GM21528 (cell line): ENCODE results near the gene CMKLR1.

ENCODE experiments used
- ATAC-seq: cut with Tn5 transposase; IDR thresholded peaks from one replicate; pipeline ENCODE4 v1.9.1; 2021; ENCODE audit warnings: mild to moderate bottlenecking, moderate library complexity; ENCODE audit not compliant: unreplicated experiment, low FRiP score

The CMKLR1 gene

DNA sequence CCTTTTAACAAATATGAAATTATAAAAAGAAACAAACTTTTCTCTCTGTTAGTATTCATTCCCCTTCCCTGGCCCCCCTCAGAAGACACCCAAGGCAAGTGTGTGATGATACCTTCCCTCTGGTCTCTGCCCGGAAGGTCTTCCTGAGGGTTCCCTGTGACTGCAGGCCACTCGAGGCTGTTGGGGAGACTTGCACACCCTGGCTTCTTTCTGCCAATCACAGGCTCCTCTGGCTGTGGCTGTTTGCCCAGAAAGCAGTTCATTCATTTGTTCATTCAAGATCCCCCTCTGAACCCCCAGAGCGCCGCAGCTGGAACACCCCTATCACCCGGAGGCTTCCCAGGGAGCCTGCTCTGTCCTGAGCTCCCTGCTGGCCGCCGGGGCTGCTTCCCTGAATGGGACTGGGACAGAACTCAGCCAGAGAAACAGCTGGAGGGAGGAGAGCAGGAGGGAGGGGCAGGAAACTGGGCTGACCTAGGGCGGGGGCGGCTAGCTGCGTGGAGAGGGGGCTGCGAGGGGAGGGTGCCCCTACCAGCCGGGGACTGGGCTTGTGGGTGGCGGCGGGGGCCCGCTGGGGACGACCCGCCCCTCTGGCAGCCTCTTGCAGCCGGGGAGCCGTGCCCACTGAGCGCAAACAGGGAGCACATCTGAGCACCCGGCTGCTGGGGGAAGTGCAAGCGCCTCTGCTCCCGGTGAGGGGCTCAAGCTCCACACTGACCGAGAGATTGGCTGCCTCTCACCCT is at the start of gene CMKLR1:
TSS of gene CMKLR1 (minus strand) at position 397 of the 743 bp plus-strand sequence. CDS start 45,720 bp downstream, outside the sequence.
- ATAC-seq = no peak

- no peak for ATAC-seq
These were observed 48.7 kb upstream of the CMKLR1 start for GRCh38 chr12:108387771-108388170.

- ATAC-seq = no peak
These were observed 47.7 kb upstream of the CMKLR1 start for GRCh38 chr12:108386709-108387360.

DNA sequence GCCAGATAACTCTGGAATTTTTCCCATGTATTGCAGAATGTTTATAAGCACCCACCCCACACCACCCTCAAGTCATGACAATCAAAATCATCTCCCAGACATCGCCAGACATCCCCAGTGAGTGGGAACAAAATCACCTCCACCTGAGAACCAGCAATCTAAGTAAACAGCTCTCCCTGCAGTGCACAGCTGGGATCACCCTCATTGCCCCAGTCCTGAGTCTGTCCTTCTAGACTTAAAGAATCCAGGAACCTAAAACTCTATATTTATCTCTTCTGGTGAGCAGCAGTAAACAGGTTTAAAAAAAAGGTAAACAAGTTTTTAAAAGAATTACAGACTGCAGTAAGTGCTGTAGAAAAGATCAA is 43.3 kb upstream of the CMKLR1 start:
- no peak for ATAC-seq

- ATAC-seq = no peak
These were observed 42.8 kb upstream of the CMKLR1 start for GRCh38 chr12:108381787-108382436.

DNA sequence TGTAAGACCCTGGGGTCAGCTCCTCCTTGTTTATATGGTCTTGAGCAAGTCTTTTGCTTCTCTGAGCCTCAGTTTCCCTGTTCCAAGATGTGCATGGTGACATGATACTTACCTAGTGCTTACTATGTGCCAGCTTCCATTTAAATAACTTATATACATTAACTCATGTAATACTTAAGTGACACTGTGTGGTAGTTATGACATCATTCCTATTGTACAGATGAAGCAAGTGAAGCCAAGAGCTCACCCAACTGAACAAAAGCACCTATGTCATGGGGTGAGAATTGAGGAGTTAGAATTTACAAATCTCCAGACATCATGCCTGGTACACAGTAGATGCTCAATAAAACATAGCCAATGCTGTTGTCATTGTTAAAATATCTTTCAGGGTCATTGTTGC is 41.3 kb upstream of the CMKLR1 start:
- ATAC-seq = no peak

DNA sequence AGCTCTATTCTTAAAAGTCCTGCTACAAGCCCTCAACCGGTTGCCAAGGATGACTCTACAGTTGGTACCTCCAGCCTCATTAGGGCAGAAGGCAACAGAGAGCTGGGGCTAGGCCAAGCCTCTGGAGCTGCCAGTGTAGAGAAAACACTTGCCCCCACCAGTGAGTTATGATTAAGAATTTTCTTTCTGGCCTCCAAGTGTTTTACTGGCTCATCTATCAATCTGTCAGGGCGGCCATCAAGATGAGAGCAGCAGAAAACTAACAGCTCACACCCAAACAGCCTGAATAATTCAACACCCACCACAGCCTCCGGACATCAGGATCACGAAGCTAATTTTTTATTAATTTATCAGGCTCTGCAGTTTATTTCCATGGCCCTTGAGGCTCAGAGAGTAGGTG is 40.7 kb upstream of the CMKLR1 start:
- ATAC-seq = no peak

DNA sequence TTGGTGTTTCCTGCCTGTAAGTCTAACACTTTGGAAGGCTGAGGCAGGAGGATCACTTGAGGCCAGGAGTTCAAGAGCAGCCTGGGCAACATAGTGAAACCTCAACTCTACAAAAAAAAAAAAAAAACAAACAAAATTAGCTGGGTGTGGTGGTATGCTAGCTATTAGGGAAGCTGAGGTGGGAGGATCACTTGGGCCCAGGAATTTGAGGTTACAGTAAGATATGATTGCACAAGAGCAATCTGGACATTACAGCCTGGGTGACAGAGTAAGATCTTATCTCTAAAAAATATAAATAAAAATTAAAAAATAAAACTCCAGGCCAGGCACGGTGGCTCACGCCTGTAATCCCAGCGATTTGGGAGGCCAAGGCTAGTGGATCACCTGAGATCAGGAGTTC is 39.8 kb upstream of the CMKLR1 start:
- ATAC-seq = no peak

DNA sequence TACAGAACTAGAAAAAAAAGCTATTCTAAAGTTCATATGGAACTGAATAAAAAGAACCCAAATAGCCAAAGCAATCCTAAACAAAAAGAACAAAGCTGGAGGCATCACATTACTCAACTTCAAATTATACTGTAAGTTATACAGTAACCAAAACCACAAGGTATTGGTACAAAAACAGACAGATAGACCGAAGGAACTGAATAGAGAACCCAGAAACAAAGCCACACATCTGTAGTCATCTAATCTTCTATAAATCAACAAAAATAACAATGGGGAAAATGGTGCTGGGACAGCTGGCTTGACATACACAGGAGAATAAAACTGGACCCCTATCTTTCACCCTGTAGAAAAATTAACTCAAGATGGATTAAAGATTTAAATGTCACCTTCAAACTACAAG is 38.1 kb upstream of the CMKLR1 start:
- ATAC-seq = no peak

GRCh38 chr12:108375986-108376663 is 37.0 kb upstream of the CMKLR1 start:
- ATAC-seq = no peak

DNA sequence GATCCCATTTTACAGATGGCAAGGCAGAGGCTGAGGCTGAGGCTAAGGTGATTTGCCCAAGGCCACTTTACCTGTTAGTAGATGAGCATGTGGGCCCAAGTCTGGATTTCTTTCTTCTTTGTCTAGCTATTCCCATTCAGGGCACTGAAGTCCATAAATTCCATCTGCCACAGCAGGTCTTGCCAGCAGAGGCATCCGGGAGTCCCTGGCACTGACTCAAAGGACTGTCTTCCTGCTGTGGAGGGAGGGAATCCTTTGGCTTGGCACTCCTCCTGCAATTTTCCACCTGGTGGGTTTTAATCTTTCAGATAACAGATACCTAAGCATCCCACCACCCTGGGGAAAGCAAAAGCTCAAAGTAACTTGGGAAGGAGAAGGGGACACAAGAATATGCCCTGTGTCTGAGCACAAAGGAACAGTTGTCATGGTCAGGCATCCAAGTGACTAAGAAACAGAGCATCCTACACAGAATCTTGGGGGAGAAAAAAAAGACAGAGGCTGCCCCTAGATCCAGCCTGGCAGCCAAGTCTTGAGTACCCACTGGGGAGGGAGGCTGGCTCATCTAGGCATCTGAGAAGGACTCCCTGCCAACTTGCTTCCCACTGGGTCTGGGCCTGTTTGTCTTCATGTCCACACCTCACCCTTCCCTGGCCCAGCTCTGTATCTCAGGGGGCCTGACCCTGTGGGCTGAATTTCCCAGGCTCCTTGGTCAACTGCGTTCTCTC is 35.6 kb upstream of the CMKLR1 start:
- no peak for ATAC-seq

- no peak for ATAC-seq
These were observed 34.0 kb upstream of the CMKLR1 start for GRCh38 chr12:108373111-108373510.

DNA sequence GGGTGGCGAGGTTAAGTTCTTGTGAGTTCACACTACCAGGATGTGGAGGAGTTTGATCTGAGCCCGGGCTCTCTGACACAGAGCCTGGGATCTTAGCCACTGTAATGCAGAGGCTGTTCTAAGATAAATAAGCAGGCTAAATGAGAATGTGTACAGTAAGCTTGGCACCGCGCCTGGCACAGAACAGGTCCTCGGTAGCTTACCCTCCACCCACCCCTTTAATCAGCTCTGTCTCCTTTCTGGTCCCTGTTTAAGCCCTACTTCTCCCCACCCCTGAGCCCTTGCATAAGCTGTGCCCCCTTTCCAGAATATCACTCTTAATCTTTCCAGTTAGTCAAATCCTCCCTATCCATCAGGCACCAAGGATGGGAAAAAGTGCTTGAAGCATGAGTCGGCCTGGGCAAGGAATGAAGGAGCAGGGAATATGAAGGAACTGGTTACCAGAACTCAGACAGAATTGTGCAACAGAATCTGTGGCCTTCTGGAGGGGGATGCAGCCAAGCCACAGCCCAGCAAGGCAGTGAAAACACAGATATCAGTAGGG is 32.8 kb upstream of the CMKLR1 start:
- ATAC-seq = no peak

GRCh38 chr12:108370415-108370814 is 31.3 kb upstream of the CMKLR1 start:
- ATAC-seq = no peak

- ATAC-seq = no peak
These were observed 30.8 kb upstream of the CMKLR1 start for GRCh38 chr12:108369736-108370396.

DNA sequence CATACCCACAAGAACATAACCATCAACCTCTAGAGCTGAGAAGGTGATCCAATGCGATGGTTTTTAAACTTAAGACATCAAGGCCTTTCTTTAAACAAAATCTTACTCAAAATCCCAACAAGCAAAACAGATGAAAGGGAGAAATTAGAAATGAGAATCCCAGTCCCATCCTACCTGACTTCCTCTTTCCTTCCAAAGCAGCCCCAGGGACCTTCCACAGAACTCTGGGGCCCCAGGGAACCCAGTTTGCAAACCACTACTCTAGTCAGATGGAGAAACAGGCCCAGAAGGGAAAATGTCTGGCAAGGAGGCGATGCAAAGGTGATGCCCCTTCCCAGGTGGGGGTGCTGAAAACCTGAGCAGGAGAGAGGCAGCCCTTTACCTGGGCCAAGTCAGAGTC is 29.0 kb upstream of the CMKLR1 start:
- no peak for ATAC-seq

GRCh38 chr12:108367436-108367835 is 28.3 kb upstream of the CMKLR1 start:
- no peak for ATAC-seq

GRCh38 chr12:108365324-108365723 is 26.2 kb upstream of the CMKLR1 start:
- ATAC-seq = no peak

- no peak for ATAC-seq
These were observed 25.8 kb upstream of the CMKLR1 start for GRCh38 chr12:108364879-108365278.

GRCh38 chr12:108363565-108363964 is 24.5 kb upstream of the CMKLR1 start:
- ATAC-seq = no peak
